Measurements from ENCODE around the gene CTDSPL2. TPM values are rescaled to one million over a fixed set of nuclear protein-coding genes. Genes with fewer than 3 reads are reported as not detected.

CTDSPL2 gene
- total and polyA plus RNA-seq, 2 of the 4 experiments (the other 2 are of a cell fraction), result 17.3 to 47.3 TPM

DNA sequence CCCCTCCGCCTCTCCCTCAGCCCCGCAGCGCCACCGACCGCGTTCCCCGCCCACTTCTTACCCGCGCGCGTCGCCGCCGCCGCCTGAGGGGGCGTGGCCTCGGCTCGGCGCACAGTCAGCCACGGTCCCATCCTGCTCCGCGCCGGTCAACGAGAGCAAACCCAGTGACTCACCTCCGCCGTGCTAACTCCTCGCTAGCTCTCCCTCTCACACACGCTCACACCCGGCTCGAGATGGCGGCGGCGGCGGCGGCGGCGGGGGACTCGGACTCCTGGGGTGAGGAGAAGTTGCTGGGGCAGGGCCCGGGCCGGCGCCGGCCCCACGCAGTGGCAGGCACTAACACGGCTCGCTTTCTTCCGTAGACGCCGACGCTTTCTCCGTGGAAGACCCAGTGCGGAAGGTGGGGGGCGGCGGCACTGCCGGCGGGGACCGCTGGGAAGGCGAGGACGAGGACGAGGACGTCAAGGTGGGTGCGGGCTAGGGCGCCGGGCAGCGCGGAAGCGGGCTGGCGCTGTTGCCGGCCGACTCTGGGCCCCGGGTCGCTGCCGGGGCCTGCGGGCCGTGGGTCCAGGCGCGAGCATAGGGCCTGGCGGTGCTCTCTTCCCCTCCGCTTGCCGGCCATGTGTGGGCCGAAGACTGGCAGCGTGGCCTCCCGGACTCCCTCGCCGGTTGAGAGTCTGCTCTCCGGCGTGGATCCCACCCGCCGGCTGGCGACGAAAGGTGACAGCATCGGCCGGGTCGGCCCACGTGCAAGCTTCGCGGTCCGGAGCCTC, 109.7 kb downstream of the CTDSPL2 start, which contains the start of gene EIF3J (continued):
- peak; percentile 90 for TF ChIP-seq POLR2A (IDR thresholded peaks at IDR 0.05; ENCODE audit: low read depth, low read length)
- no peak for TF ChIP-seq SMC3 (IDR thresholded peaks at IDR 0.05; ENCODE audit: low read depth, low read length)
- peak; percentile 95 for TF ChIP-seq MXI1 (IDR thresholded peaks at IDR 0.05; ENCODE audit: borderline replicate concordance, low read depth, low read length)

GRCh38 chr15:44537735-44538240, 110.4 kb downstream of the CTDSPL2 start:
- dilution Hi-C loops (cut with HindIII; ENCODE audit: low sequenced_read_pairs, unreplicated experiment), result no loop called here
- H2BK120ac ChIP-seq (ENCODE audit: low read depth, low read length), result 0 out of 2 replicates have a peak overlapping the region, but pooled peaks have one; percentile 1
- TF ChIP-seq RFX5 (IDR thresholded peaks at IDR 0.05; ENCODE audit: low read depth, low read length), result no peak
- no peak for TF ChIP-seq CEBPB (IDR thresholded peaks at IDR 0.05; ENCODE audit: low read depth, low read length)
- no peak for TF ChIP-seq BHLHE40 (IDR thresholded peaks at IDR 0.05; ENCODE audit: low read depth, low read length)
- no peak for TF ChIP-seq RCOR1 (IDR thresholded peaks at IDR 0.05; ENCODE audit: insufficient replicate concordance, low read length)
- TF ChIP-seq MAZ (IDR thresholded peaks at IDR 0.05; ENCODE audit: borderline replicate concordance, low read depth, low read length), result no peak
- TF ChIP-seq, protein P1, sequence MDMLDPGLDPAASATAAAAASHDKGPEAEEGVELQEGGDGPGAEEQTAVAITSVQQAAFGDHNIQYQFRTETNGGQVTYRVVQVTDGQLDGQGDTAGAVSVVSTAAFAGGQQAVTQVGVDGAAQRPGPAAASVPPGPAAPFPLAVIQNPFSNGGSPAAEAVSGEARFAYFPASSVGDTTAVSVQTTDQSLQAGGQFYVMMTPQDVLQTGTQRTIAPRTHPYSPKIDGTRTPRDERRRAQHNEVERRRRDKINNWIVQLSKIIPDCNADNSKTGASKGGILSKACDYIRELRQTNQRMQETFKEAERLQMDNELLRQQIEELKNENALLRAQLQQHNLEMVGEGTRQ (IDR thresholded peaks at IDR 0.05; ENCODE audit: low read depth, low read length), result no peak
- TF ChIP-seq POLR2A (IDR thresholded peaks at IDR 0.05; ENCODE audit: low read depth, low read length), result no peak
- no peak for TF ChIP-seq CTCF (conservative IDR thresholded peaks at IDR 0.05; ENCODE audit: low read depth, low read length)

More at GRCh38 chr15:44537735-44538240, 110.4 kb downstream of the CTDSPL2 start:
- peaks cover 9% of the 10 kb centered on the region for H3K36me3 ChIP-seq (ENCODE audit: control insufficient read depth, insufficient read depth, low read length)
- peak overlapping the region; percentile 77 for H3K14ac ChIP-seq (replicated peaks; ENCODE audit: low read depth, low read length)
- intact Hi-C loops (cut with micrococcal nuclease) (loop anchor here (5.0 to 10.0 kb wide), 2 partner anchors 110 to 663 kb away; partner anchors contain the start of gene CTDSPL2), in situ Hi-C loops (cut with MboI; ENCODE audit: low sequenced_read_pairs) (no loop called here)
- peak overlapping the region; percentile 72 for H3K27ac ChIP-seq (ENCODE audit: insufficient read depth, low read length)
- H3K4me1 ChIP-seq (ENCODE audit: control insufficient read depth, insufficient read depth, low read length), result peaks cover 12% of the 10 kb centered on the region
- H3K27me3 ChIP-seq (ENCODE audit: control insufficient read depth, insufficient read depth, low read length), result no peaks in the 10 kb centered on the region
- H3K9me3 ChIP-seq (ENCODE audit: control insufficient read depth, insufficient read depth, low read length), result no peaks in the 10 kb centered on the region
- H3K23ac ChIP-seq (ENCODE audit: low read depth, low read length), result peak overlapping the region; percentile 75
- H2AFZ ChIP-seq (replicated peaks; ENCODE audit: low read length, poor library complexity), result peak overlapping the region; percentile 92
- no peak overlapping the region for H2BK15ac ChIP-seq (ENCODE audit: low read depth, low read length)
- ChIA-PET POLR2A (ENCODE audit: unreplicated experiment) (no interaction called here), CTCF (interaction anchor here (0.6 kb wide), 1 partner anchor 1034 kb away, joined by 3 read pairs; no protein-coding TSS in a partner anchor)
- peak overlapping the region; percentile 91 for H2AK9ac ChIP-seq (replicated peaks; ENCODE audit: low read depth, low read length, poor library complexity)
- peak overlapping the region; percentile 47 for H2AK5ac ChIP-seq (ENCODE audit: low read depth, low read length)
- DNase-seq, result peak; percentile 43
- WGBS, 2 experiments (ENCODE audit: extremely low coverage in 2 of 2, insufficient read length in 1 of 2), result 0% methylated on average over 2 of the region's 13 CpGs; no CpG with 5 or more reads in 1 of the 2 experiments
- BruUV-seq (replicated peaks), result no TSS peak
- peak overlapping the region; percentile 67 for H3K56ac ChIP-seq (ENCODE audit: extremely low read depth, insufficient read depth, low read length)
- H4K91ac ChIP-seq (ENCODE audit: insufficient read depth, low read depth, low read length), result no peak overlapping the region; the same call in 1 of the 2 replicates
- H2BK20ac ChIP-seq (ENCODE audit: low read depth, low read length), result no peak overlapping the region
- H4K8ac ChIP-seq (ENCODE audit: low read depth in 2 of 2, low read length in 2 of 2), result peak overlapping the region in 1 of 2 experiments; percentile 53; a peak in 1 of 4 replicates
- H3K4me2 ChIP-seq (ENCODE audit: low read depth, low read length), result peak overlapping the region; percentile 94
- peak overlapping the region; percentile 88 for H3K4me3 ChIP-seq (ENCODE audit: insufficient read depth, low read depth, low read length)
- peak overlapping the region; percentile 88 for H3K9ac ChIP-seq (ENCODE audit: low read depth, low read length)
- peak overlapping the region; percentile 72 for H3K4ac ChIP-seq (ENCODE audit: low read depth, low read length)
- no peak overlapping the region for H4K5ac ChIP-seq (ENCODE audit: low read depth, low read length)
- H3K9me1 ChIP-seq (ENCODE audit: insufficient read depth, low read length), result peaks cover 12% of the 10 kb centered on the region; the same call in 1 of the 2 replicates
- H4K20me1 ChIP-seq (ENCODE audit: insufficient read depth, low read length), result peaks cover 17% of the 10 kb centered on the region
- peaks cover 23 to 51% of the 10 kb centered on the region in 2 experiments for H3K79me1 ChIP-seq (ENCODE audit: low read depth in 1 of 2, low read length in 2 of 2)
- H2BK5ac ChIP-seq (ENCODE audit: low read depth, low read length, poor library complexity, severe bottlenecking), result peak overlapping the region; percentile 58
- ATAC-seq (ENCODE audit: low read depth), result no peak
- H3K18ac ChIP-seq (ENCODE audit: low read depth, low read length), result peak overlapping the region; percentile 25; the same call in 1 of the 2 replicates

All from IMR-90 (cell line).